Left kidney (tissue), 2 donors: ENCODE measurements around the gene RNF220. TPM values are rescaled to one million over a fixed set of nuclear protein-coding genes. Genes with fewer than 3 reads are reported as not detected.
A peak's percentile ranks its signal among the peaks of the same experiment; 100 is the strongest.

ENCODE experiments used
- DNase-seq: peaks from one replicate; pipeline ENCODE4 v3.0.0-alpha.2; 2013
- polyA plus RNA-seq: library from polyadenylated mRNA; unstranded; fragments of 120-200 nt; gene quantifications from one replicate; pipeline ENCODE4 v1.2.1, GENCODE V29; 2013; ENCODE audit not compliant: insufficient read length

The RNF220 gene
- polyA plus RNA-seq, 1 donor: 80.5 TPM

DNA sequence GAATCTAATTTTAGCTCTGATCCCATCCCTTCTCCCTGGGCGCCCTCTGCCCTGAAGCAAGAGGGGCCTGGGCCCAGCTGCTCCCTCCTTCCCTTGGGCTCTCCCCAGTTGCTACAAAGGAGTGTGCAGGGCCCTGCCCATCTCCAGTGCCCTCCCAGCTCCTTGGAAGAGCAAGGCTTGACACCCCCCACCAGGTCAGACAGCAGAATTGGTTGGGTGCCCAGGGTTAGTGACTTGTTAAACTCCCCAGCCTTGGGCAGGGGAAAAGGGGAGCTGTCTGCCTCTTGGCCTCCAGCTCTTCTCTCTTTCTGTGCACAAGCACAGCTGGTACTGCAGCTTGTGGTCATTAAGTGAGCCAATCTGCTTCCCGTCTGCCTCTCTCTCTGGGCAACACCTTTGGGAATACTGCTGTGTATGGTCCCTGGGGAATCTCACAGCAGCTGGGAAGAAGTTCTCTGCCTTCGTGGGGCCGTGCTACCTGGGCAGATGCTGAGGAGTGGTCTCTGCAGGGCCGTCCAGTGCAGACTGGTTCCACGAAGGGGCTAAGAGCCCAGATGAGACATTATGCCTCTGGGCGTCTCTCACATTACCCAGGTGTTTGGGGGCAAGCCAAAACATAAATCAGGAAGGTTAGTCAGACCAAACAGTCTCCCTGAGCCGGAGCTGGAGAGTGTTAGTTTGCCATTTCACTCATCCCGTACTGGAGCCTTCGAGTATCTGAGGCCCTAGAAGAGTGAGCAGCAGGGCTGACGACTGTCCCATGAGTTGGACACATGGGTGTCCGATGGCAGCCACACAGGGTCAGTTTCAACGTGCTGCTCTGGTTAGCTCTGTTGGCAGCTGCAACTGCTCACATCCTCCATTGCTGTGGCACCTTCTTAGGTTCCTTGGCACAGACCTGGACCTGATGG is 231.9 kb downstream of the RNF220 start:
- DNase-seq: no peak

DNA sequence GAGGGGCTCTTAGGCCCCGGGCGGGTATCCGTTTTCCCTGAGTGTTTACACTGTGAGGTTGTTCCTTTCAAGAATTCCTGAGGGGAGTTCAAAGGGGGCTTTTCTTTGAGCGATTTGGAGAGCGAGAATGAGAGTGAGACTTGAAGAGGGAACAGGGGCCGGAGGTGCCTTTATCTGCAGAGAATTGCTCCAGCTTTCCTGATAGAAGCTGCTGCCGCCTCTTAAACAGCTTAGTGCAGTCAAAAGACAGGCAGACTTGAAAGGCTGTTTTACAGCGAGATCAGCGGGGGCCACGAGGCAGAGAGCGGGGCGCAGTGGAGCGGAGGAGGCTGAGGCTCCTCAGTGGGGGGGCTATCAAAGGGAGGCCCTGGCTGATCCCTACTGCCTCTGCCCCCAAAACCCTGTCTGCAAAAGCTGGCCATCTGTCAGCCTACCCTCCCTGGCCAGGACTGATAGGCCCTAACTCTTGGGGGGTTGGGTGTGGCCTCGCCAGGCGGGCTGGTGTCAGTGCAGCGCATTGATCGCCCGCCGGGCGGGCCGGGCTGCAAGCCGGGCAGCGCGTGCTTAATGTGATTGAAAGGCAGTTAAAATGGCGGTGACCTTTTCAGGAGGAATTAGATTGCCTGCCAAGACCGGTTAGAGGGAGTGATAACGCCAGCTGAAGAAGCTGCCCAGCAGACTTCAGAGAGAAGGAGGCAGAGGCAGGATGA is 232.8 kb downstream of the RNF220 start:
- DNase-seq: no peak

GRCh38 chr1:44640200-44640853 is 235.3 kb downstream of the RNF220 start:
- DNase-seq: no peak

- no peak for DNase-seq
Observed at GRCh38 chr1:44641126-44642102, 236.4 kb downstream of the RNF220 start.

- no peak for DNase-seq
Observed at GRCh38 chr1:44642255-44642654, 237.2 kb downstream of the RNF220 start.

- no peak for DNase-seq
Observed at GRCh38 chr1:44642925-44643324, 237.9 kb downstream of the RNF220 start.

DNA sequence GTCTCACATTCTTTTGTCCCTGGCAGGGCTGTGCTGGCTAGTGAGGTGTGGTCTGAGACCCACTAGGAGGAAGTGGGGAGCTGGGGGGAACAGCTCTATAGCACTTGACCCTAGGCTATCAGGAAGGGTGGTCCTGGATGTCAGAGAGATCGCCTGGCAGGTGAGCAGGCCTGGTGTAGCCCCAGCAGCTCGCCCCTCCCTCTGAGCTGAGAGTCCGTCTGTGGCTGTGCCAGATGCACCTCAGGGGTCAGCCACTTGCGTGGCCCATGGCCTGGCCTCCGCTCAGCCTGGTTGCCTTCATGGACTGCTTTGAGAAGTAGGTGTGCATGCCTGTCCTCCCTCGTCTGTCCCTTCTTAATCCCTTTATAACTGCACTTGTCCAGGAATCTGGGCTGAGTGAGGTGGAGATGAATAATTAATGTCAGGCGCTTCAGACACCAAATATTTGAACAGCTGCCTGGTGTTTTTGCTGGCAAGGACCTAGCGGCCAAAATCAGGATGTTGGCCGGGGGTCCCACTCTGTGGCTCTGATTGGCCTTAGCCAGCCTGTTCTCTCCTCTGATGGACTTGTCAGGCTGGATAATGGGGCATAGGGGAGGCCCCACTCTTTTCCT is 238.8 kb downstream of the RNF220 start:
- DNase-seq: no peak

DNA sequence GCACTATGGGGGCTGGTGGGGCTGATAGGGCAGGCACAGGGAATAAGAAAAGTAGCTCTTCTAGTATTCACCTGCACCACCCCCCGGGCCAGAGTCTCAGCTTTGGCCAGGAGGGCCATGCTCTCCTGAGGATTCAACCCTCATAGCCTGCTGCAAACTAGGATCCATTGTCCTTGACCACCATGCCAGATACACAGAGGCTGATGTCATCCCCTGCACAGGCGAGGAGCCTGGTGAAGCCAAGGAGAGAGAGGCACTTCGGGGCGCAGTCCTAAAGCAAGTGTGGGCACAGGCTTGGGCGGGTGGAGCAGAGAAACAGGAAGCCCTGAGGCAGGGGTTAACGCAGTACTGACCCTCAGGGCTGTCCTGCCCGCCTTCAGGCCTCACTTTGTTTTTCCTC is 239.8 kb downstream of the RNF220 start:
- no peak for DNase-seq

DNA sequence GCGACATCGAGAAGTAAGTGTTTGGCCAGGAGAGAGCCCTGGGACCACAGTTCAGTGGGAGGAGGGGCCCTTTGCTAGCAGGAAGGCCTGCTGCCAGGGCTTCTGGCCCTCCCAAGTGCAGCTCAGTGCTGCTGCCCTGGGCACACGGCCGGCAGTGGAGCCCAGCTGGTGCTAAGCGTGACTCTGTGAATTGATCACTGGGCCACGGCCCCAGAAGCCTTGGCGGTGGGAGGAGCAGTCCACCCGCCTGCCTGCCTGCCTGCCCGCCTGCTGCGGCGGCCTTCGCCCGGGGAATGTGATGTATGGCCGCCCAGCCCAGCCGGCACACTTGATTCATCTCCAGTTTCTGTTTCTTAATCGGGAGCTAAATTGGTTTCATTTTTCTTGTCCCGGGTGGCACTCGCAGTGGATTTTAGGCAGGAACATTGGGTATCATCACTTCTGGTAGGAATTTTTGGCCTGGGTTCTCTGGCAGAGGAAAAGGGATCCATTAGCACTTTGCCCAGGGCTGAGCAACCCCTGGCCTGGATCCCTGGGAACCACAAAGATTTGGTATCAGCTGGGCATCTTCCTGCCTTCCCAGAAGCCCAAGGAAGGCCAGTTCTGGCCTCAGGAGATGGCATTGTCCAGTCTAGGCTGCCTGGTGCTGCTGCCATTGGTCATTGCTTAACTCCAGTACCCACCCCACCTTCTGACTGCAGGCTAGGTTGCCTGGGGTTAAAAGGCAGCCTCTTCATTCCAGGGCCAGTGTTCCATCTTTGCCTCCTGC is 240.6 kb downstream of the RNF220 start:
- DNase-seq: no peak

GRCh38 chr1:44646261-44647110 is 241.4 kb downstream of the RNF220 start:
- no peak for DNase-seq

GRCh38 chr1:44647896-44648295 is 242.8 kb downstream of the RNF220 start:
- no peak for DNase-seq

GRCh38 chr1:44648529-44649250 is 243.6 kb downstream of the RNF220 start:
- no peak for DNase-seq

GRCh38 chr1:44649788-44650158 is 244.7 kb downstream of the RNF220 start:
- DNase-seq: no peak

- DNase-seq: no peak
Observed at GRCh38 chr1:44650159-44650831, 245.2 kb downstream of the RNF220 start.

DNA sequence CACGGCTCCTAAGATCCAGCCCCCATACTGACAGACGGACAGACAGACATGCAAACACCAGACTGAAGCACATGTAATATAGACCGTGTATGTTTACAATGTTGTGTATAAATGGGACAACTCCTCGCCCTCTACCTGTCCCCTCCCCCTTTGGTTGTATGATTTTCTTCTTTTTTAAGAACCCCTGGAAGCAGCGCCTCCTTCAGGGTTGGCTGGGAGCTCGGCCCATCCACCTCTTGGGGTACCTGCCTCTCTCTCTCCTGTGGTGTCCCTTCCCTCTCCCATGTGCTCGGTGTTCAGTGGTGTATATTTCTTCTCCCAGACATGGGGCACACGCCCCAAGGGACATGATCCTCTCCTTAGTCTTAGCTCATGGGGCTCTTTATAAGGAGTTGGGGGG is 246.0 kb downstream of the RNF220 start:
- DNase-seq: no peak

GRCh38 chr1:44652445-44653106 is 247.5 kb downstream of the RNF220 start:
- peak; percentile 72 for DNase-seq
